Caco-2 (cell line): ENCODE measurements around the gene DAPK1. TPM values are rescaled to one million over a fixed set of nuclear protein-coding genes. Genes with fewer than 3 reads are reported as not detected.

Experiments used
- BruUV-seq: library from RNA; stranded (reverse); fragments of 400-500 nt; replicated peaks from 2 replicates; lab custom pipeline; 2021; lab: Mats Ljungman, UMichigan
- CTCF ChIA-PET: fragments of 300-600 bp; sonication (Branson Sonifier 250); formaldehyde crosslinking; loops from one replicate; lab custom pipeline; 2022; ENCODE audit warnings: antibody characterized with exemption; lab: Charles Lee
- POLR2A ChIA-PET: fragments of 300-600 bp; sonication (Branson Sonifier 250); formaldehyde crosslinking; loops from one replicate; lab custom pipeline; 2022; ENCODE audit warnings: antibody characterized with exemption; lab: Charles Lee
- DNase-seq, 2 experiments: peaks; one replicate each; pipeline versions ENCODE4 v3.0.0 to v3.0.0-alpha.2; 2020 to 2022
- H3K27me3 ChIP-seq: replicated peaks from 2 replicates; pipeline ENCODE4 v1.6.0; 2011; ENCODE audit warnings: low read length; ENCODE audit not compliant: control insufficient read depth, insufficient read depth
- H3K36me3 ChIP-seq: 2 replicates; pipeline ENCODE4 v1.5.1; 2011; ENCODE audit warnings: low read length; ENCODE audit not compliant: control insufficient read depth, insufficient read depth
- H3K4me1 ChIP-seq: fragments of 250-450 bp; sonication (Bioruptor Pico); 2 replicates; pipeline ENCODE4 v1.5.1; 2020; ENCODE audit warnings: mild to moderate bottlenecking
- H3K4me3 ChIP-seq: 2 replicates; pipeline ENCODE4 v1.5.1; 2011; ENCODE audit warnings: low read depth, mild to moderate bottlenecking, control low read depth, low read length
- H3K9me3 ChIP-seq: fragments of 250-450 bp; sonication (Bioruptor Pico); 2 replicates; pipeline ENCODE4 v1.5.1; 2020; ENCODE audit warnings: mild to moderate bottlenecking, moderate library complexity
- H3K27ac Mint-ChIP-seq: one replicate; pipeline ENCODE4 v1.8.0; 2022; ENCODE audit warnings: mixed read lengths; ENCODE audit not compliant: unreplicated experiment
- H3K27me3 Mint-ChIP-seq: one replicate; pipeline ENCODE4 v1.8.0; 2022; ENCODE audit warnings: mixed read lengths; ENCODE audit not compliant: insufficient read depth, unreplicated experiment
- H3K36me3 Mint-ChIP-seq: one replicate; pipeline ENCODE4 v1.8.0; 2022; ENCODE audit warnings: mild to moderate bottlenecking, mixed read lengths; ENCODE audit not compliant: insufficient read depth, unreplicated experiment
- H3K4me1 Mint-ChIP-seq: one replicate; pipeline ENCODE4 v1.8.0; 2022; ENCODE audit warnings: low read depth, mixed read lengths; ENCODE audit not compliant: unreplicated experiment
- H3K4me3 Mint-ChIP-seq: one replicate; pipeline ENCODE4 v1.8.0; 2022; ENCODE audit warnings: mild to moderate bottlenecking, moderate library complexity, mixed read lengths; ENCODE audit not compliant: unreplicated experiment
- H3K9me3 Mint-ChIP-seq: one replicate; pipeline ENCODE4 v1.8.0; 2022; ENCODE audit warnings: mixed read lengths; ENCODE audit not compliant: unreplicated experiment
- intact Hi-C: fragments of 100-400 bp; cut with micrococcal nuclease; formaldehyde crosslinking; loops from one replicate; pipeline ENCODE4 v1.10.0; 2022; ENCODE audit not compliant: unreplicated experiment
- total RNA-seq: library from RNA; stranded (reverse); gene quantifications from 2 replicates; pipeline ENCODE4 v1.2.3, GENCODE V29; 2022
- TF ChIP-seq, protein P1 (sequence below), 2 experiments: fragments of 200-600 bp in 1 of 2; IDR thresholded peaks; 1 replicate in 1 of 2; 2 replicates in 1 of 2; pipeline versions ENCODE4 v1.5.1 to v1.8.0; 2011 to 2022; ENCODE audit warnings: antibody characterized with exemption in 1 of 2, control low read depth in 1 of 2, inconsistent platforms in 1 of 2, low read depth in 1 of 2, low read length in 1 of 2, mild to moderate bottlenecking in 1 of 2, moderate library complexity in 1 of 2; ENCODE audit not compliant: insufficient read depth in 1 of 2, severe bottlenecking in 1 of 2, unreplicated experiment in 1 of 2

The DAPK1 gene
- total RNA-seq, 1 experiment from 2014 or later = 79.2 TPM

DNA sequence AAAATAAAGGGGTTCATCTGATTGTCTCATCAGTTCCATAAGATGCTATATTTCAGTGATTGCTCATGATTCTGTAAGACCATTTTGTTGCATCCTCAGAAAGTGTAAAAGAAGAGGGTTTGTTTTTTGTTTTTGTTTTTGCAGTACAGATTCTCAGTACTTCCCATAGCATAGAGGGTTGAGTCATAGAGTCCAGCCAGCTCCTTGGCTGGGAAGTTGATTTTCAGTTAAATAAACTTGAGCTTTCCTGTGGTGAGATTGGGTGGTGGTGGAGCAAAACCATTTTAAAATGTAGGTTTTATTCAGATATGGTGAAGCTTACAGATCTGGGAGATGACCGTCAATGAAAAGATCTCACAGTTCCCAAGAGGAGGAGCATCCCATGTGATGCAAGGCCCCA, 48.2 kb downstream of the DAPK1 start:
- BruUV-seq = no TSS peak
- TF ChIP-seq, protein P1, sequence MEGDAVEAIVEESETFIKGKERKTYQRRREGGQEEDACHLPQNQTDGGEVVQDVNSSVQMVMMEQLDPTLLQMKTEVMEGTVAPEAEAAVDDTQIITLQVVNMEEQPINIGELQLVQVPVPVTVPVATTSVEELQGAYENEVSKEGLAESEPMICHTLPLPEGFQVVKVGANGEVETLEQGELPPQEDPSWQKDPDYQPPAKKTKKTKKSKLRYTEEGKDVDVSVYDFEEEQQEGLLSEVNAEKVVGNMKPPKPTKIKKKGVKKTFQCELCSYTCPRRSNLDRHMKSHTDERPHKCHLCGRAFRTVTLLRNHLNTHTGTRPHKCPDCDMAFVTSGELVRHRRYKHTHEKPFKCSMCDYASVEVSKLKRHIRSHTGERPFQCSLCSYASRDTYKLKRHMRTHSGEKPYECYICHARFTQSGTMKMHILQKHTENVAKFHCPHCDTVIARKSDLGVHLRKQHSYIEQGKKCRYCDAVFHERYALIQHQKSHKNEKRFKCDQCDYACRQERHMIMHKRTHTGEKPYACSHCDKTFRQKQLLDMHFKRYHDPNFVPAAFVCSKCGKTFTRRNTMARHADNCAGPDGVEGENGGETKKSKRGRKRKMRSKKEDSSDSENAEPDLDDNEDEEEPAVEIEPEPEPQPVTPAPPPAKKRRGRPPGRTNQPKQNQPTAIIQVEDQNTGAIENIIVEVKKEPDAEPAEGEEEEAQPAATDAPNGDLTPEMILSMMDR (IDR thresholded peaks at IDR 0.05; ENCODE audit: insufficient read depth in 1 of 2, low read depth in 1 of 2, low read length in 1 of 2, severe bottlenecking in 1 of 2, unreplicated experiment in 1 of 2) = no peak
- CTCF ChIA-PET = no interaction called here
- H3K4me1 ChIP-seq = no peaks in the 10 kb centered on the region
- Mint-ChIP-seq H3K36me3 (peaks cover 11% of the 10 kb centered on the region), H3K9me3 (no peaks in the 10 kb centered on the region), H3K4me1 (peaks cover 7% of the 10 kb centered on the region), H3K4me3 (no peak overlapping the region), H3K27ac (no peak overlapping the region), H3K27me3 (no peaks in the 10 kb centered on the region)
- no peak for DNase-seq
- H3K36me3 ChIP-seq = no peaks in the 10 kb centered on the region; the same call in 1 of the 2 replicates
- no peaks in the 10 kb centered on the region for H3K9me3 ChIP-seq
- POLR2A ChIA-PET = no interaction called here
- no peak overlapping the region for H3K4me3 ChIP-seq
- intact Hi-C loops = no loop called here
- no peaks in the 10 kb centered on the region for H3K27me3 ChIP-seq

DNA sequence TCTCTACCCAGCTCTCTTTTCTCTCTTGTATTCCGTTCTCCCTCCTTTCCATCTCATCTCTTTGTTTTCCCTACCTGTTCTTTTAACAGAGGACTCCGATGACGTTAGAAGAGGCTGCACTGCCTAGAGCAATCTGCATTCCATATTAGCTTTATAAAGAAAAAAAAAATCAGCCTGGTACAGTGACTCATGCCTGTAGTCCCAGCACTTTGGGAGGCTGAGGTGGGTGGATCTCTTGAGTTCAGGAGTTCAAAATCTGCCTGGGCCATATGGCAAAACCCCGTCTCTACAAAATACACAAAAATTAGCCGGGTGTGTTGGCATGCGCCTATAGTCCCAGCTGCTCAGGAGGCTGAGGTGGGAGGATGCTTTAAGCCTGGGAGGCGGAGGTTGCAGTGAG, 49.0 kb downstream of the DAPK1 start:
- intact Hi-C loops = no loop called here
- Histone ChIP-seq H3K9me3 (no peaks in the 10 kb centered on the region), H3K4me3 (no peak overlapping the region), H3K27me3 (no peaks in the 10 kb centered on the region), H3K36me3 (no peaks in the 10 kb centered on the region; the same call in 1 of the 2 replicates), H3K4me1 (no peaks in the 10 kb centered on the region)
- ChIA-PET POLR2A (no interaction called here), CTCF (no interaction called here)
- Mint-ChIP-seq H3K27me3 (no peaks in the 10 kb centered on the region), H3K27ac (no peak overlapping the region), H3K4me3 (no peak overlapping the region), H3K4me1 (peaks cover 7% of the 10 kb centered on the region), H3K9me3 (no peaks in the 10 kb centered on the region), H3K36me3 (peaks cover 12% of the 10 kb centered on the region)
- no TSS peak for BruUV-seq
- TF ChIP-seq, protein P1 (IDR thresholded peaks at IDR 0.05; ENCODE audit: insufficient read depth in 1 of 2, low read depth in 1 of 2, low read length in 1 of 2, severe bottlenecking in 1 of 2, unreplicated experiment in 1 of 2) = no peak
- DNase-seq = no peak

DNA sequence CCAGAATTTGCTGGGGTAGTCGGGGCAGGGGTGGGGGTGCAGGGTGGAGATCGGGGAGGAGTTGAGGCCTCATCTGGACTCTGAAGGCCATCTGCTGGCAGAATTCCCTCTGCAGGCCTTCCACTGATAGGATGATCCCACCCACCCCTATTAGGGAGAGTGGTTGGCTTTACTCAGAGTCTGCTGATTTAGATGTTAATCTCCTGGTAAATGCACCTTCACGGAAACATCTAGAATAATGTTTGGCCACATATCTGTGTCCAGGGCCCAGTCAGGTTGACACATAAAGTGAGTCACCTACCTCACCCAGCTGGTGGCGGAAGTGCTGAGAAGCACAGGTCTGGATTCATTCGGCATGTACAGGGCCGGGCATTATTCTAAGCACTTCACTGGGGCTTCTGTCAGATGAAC, 50.0 kb downstream of the DAPK1 start:
- CTCF ChIA-PET = interaction anchor here (0.7 kb wide), 1 partner anchor 647 kb away, joined by 8 read pairs; no protein-coding TSS in a partner anchor
- H3K36me3 ChIP-seq = no peaks in the 10 kb centered on the region
- no TSS peak for BruUV-seq
- Mint-ChIP-seq H3K9me3 (no peaks in the 10 kb centered on the region), H3K4me1 (peaks cover 7% of the 10 kb centered on the region), H3K27me3 (no peaks in the 10 kb centered on the region), H3K4me3 (no peak overlapping the region), H3K36me3 (peaks cover 12% of the 10 kb centered on the region), H3K27ac (no peak overlapping the region)
- H3K27me3 ChIP-seq = no peaks in the 10 kb centered on the region
- no peak for DNase-seq
- H3K4me3 ChIP-seq = no peak overlapping the region
- intact Hi-C loops = no loop called here
- no peaks in the 10 kb centered on the region for H3K9me3 ChIP-seq
- H3K4me1 ChIP-seq = no peaks in the 10 kb centered on the region
- POLR2A ChIA-PET = no interaction called here
- TF ChIP-seq, protein P1 (IDR thresholded peaks at IDR 0.05; ENCODE audit: insufficient read depth in 1 of 2, low read depth in 1 of 2, low read length in 1 of 2, severe bottlenecking in 1 of 2, unreplicated experiment in 1 of 2) = no peak
